ENCODE measurements around the gene DCUN1D1.
"Not testable (repeated sequence)": the region's sequence is repeated elsewhere in the genome, so short reads cannot be mapped to it uniquely, and the experiment has no call there.

The DCUN1D1 gene

DNA sequence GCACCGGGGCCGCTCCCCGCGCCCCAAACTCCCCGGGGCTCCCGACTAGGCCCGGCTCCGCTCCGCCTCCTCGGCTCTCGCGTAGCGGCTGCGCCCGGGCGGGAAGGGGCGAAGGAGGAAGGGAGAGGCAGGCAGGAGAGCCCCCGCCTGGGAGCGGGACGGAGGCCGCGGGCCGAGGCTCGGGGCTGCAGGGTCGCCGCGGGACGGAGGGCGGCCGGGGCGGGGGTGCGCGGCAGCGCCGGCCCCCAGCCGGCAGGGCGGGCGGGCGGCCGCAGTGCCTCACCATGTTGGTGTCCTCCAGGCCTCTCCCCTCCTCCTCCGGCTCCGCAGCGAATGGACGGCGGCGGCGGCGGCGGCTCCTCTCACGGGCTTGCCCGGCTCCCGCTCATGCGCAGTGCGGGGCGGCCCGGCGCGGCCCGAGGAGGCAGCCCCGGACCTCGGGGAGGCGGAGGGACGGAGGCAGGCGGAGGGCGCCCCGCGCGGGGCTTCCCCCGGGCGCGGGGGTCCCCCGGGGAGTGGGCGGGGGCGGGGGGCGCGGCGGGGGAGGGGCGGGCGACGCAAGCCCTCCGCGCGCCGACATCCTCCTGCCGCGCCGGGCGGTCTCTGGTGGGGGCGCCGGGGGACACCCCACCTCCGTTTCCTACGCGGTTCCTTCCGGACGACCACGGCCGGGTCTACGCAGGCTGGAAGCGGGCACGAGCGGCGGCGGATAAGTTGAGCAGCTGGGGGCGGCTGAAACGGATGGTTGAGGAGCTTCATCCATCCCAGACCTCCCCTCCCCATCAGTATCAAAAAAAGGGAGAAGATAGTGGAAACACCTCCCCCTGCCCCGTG lies at the start of gene DCUN1D1:
Gene DCUN1D1 (minus strand): TSS at position 335 of the 834 bp plus-strand sequence. CDS start 49 bp downstream, at position 286.
- no peak for FAIRE-seq

DNA sequence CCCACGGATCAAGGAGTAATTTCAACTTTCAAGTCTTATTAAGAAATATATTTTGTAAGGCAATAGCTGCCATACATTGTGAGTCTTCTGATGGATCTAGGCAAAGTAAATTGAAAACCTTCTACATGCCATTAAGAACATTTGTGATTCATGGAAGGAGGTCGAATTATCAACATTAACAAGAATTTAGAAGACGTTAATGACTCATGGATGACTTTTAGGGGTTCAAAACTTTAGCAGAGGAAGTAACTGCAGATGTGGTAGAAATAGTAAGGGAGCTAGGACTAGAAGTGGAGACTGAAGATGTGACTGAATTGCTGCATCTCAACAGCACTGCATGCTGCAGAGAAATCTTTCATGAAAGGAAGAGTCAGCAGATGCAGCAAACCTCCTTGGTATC lies 48.1 kb upstream of the DCUN1D1 start:
- FAIRE-seq, result no peak

DNA sequence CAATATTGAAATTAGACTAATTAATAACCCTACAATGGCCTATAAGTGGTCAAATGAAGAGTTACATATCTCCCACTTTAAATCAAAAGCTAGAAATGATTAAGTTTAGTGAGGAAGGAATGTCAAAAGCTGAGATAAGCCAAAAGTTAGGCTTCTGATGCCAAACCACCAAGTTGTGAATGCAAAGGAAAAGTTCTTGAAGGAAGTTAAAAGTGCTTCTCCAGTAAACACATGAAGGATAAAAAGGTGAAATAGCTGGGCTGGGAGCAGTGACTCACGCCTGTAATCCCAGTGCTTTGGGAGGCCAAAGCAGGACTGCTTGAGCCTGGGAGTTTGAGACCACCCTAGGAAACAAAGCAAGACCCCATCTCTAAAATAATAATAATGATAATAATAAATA lies 46.9 kb upstream of the DCUN1D1 start:
- no peak for FAIRE-seq

DNA sequence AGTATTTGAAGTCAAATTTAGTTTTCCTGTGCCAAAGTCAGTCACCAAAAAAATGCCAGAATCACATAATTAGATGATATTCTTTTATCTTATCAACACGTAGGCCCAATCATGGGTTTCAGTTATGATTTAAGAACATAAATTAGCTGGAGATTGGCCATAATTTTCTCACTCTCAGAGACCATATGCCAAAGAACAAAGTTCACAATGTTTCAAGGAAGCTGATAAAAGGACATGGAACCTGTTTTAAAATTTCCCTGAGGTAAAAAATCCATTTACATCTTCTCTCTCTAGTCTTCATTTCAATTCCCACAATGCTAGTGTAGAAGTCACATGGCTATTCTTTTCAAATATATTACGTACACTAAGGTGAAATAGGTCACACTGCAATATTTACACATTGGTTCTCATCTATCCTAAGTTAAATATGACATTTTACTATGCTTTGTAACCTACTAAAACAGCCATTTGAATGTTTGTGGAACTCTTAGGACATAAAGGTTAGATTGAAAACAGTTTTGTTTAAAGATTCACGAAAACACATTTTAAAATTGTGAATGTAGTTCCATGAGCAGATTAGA lies 42.7 kb upstream of the DCUN1D1 start:
- FAIRE-seq, result no peak

DNA sequence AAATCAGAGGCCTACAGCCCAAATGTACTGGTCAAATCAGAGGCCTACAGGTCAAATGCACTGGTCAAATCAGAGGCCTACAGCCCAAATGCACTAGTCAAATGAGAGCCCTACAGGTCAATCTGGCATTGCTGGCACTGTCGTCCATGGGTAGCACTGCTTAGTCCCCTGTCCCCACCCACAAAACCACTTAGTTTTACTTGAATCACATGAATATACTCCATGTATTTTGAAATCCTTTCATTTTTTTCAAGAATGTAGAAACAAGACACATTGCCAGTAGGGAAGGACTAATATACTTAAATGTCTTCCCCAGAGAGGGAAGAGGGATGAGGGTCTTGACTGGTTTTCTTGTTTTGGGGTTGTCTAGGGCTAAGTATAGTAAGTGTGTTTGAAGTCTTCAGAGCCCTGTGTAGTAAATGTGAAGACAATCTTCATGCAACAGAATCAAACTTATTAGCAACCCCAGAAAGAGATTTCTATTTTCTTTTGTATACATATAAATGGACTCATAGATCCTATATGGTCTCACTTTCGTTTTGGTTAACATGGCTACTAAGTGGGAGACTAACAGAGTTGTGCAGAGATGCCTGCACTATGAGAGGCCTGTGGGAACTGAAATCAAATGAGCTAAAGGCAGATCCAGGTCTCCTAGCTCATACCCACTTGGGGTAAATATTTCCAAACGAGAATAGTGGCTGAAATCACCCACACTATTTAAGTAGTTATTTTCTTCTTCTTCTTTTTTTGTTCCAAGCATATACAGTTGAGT lies 38.3 kb upstream of the DCUN1D1 start:
- FAIRE-seq, result no peak

DNA sequence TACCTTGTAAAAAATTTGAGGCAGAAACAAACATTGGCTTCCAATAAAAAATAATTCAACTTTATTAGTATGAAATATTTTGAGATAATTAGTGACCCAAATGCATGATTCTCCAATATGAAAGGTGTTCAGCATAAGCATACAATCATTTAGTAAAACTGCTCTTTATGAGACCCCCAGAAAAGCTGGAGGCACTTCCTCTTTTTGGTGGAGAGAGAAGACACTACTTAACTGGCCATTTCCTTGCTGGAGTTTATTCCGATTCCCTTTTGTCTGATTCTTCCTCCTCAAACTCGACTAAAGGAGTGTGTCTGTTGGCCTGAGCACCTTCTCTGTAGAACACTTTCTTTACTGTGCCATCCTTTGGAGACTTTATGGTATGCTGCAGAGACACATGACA lies 34.8 kb upstream of the DCUN1D1 start:
- no peak for FAIRE-seq

DNA sequence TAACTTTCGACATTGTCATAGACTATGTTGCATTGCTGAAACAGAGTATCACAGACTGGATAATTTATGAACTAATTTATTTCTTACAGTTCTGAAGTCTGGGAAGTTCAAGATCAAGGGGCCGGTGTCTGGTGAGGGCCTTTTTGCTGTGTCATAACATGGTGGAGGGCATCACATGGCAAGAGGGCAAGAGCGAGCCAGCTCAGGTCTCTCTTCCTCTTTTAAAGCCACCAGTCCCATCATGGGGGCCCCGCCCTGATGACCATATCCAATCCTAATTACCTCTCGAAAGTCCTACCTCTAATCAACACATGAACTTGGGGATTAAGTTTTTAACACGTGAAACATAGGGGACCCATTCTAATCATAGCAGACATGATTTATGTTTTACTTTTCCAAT lies 33.5 kb upstream of the DCUN1D1 start:
- FAIRE-seq, result no peak

DNA sequence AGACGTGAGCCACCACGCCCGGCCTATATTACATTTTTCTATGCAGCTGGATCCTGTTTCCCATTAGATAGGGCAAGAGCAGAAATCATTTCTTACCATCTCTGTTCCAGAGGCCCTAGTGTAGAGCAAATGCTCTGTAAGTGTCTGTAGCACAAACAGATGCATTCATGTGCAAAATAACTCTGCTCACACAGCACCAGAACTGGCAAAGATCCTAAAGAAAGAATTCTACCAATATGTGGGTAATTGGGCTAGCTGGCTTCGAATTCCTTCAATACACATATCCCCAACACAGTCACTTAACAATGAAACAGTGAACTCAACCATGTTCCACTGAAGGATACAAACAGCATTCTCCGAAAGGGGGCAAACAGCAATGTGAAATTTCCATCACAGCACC lies 32.7 kb upstream of the DCUN1D1 start:
- FAIRE-seq, result no peak

DNA sequence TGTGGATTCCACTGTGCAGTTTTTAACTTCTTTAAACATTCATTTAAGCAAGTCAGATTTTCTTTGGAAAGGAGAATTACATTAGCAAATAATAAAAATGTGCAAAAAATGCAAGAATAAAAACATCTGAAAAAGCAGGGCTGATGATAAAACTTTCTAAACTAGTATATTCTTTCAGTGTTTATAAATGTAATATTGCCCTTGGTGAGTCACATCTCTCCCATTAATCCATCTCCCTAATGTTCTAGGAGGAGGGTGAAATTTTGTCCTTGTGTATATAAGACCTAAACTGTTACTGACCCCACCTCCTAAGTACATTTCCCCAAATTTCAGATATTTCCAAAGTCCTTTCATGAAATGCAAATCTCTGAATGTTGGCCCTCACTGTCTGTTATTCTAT lies 28.5 kb upstream of the DCUN1D1 start:
- FAIRE-seq, result no peak

DNA sequence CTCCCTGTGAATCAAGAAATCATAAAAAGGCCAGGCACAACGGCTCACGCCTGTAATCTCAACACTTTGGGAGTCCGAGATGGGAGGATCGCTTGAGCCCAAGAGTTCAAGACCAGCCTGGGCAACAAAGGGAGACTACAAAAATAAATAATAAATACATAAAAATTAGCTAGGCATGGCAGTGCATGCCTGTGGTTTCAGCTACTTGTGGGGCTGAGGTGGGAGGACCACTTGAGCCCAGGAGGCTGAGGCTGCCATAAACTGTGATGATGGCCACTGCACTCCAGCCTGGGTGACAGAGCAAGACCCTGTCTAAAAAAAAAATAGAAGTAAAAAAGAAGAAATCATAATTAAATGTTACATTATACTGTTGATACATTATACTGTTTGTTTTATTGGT lies 28.0 kb upstream of the DCUN1D1 start:
- no peak for FAIRE-seq

DNA sequence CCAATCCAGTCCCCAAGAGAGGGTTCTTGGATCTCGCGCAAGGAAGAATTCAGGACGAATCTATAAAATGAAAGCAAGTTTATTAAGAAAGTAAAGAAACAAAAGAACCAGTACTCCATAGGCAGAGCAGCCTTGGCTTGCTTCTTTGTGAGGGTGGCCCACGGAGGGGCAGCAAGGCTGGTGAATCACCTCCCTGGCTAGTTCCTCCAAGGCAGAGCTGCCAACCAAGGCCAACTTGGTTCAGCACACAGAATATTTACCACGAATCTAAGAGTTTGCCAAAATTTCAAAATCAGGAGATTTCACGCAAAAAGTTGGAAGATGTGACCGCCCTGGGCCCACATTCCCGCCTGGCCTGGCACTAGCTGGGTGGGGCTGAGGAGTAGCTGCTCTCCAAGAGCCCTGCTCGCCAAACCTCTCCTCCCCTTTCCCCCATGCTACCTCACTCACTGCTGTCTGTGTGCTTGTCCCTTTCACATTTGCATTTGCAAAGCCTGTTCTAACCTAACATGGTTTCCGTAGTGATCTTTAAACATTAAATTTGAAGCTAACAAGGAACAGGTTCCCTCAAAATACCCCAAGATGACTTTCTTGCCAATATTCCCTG lies 26.2 kb upstream of the DCUN1D1 start:
- no peak for FAIRE-seq

DNA sequence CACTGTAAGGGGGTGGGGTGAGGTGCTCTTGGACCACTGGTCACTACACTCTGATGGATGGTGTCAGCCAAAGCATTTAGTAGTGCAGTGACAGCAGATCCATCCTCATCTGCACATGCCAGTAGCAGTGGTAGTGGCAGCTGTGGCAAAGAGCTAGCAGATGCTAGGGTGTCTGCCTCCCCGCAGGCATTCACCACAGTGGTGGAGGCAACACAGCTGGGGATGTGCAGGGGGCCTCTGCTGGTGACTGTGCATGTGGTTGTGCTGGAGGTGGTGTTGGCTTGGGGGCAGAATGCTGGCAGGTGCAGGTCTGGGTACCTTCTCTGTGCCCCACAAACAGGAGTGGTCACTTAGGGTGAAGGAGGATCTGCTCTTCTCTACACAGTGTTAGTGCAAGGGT lies 19.4 kb upstream of the DCUN1D1 start:
- FAIRE-seq, result no peak

DNA sequence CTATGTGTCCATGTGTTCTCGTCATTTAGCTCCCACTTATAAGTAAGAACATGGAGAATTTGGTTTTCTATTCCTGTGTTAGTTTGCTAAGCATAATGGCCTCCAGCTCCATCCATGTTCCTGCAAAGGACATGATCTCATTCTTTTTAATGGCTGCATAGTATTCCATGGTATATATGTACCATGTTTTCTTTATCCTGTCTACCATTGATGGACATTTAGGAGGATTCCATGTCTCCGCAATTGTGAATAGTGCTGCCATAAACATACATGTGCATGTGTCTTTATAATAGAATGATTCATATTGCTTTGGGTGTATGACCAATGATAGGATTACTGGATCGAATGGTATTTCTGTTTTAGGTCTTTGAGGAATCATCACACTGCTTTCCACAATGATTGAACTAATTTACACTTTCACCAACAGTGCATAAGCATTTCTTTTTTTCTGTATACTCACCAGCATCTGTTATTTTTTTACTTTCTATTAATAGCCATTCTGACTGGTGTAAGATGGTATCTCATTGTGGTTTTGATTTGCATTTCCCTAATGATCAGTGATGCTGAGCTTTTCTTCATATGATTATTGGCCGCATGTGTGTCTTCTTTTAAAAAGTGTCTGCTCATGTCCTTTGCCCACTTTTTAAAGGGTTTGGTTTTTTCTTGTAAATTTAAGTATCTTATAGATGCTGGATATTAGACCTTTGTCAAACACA lies 13.3 kb upstream of the DCUN1D1 start:
- not testable (repeated sequence) for FAIRE-seq

DNA sequence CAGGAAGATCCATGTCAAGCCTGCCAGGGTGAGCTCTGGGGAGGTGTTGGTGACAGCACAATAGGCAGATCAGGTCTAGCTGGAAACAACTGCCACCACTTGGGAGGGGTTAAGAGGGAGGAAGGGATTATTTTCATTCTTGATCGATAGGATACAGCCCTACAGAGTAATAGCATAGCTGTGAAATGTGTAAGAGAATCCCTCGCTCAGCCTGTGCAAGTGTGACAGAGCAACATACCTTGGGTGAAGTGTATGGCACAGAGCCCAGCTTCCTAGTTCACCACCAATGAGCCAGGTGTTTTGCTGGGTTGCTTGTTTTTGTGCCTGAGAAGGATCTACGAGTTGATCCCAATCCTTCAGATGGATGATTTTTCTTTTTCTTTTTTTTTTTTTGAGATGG lies 9.2 kb upstream of the DCUN1D1 start:
- no peak for FAIRE-seq

DNA sequence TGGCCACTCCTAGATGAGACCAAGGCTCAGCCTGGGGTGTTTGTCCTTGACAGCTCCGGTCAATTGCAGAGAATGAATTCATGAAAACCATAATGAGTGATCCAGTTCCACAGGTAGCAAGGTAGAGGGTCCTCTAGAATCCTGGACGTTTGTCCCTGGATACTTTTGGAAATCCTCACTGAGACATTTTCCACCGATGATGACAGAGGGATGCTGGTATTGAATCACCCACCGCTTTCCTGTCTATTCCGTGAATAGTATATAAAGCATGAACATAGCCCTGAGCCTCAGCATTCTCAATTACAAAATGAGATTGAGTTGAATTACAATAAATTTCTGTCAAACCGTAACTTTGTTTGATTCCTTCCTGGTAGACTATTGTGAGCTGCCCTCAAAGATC lies 5.7 kb upstream of the DCUN1D1 start:
- no peak for FAIRE-seq

DNA sequence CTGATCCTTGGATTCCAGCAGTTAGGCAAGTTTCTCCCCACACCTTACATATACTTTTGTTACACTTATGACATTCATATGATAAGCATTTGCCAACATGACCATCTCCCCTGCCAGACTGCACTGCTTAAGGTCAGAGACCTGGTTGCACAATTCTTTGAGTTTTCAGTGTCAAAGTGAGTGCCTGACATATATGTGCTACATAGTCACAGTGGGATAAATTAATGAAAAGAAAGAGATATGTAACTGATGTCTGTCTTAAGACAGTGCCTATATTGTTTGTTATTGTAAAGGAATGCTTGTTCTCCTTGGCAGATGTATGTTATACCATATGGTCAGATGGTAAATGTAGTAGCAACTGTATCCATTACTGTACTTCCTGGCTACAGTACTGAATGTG lies 3.5 kb upstream of the DCUN1D1 start:
- no peak for FAIRE-seq

DNA sequence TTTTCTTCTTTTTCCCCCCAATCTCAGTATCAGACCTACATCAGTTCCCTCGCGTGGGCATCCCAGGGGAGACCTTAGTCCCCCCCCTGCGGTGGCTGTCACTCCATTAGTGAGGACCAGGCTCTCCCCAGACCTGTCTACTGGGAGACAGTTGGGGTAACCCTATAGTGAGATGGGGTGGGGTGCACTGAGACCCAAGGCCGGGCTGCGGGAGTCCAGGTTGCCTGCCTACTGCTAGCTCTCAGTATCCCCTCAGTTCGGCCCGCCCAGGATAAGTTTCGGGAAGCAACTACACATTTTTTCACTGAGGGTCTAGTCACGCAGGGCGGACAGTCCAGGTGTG lies 671 bp upstream of the DCUN1D1 start:
- no peak for FAIRE-seq

DNA sequence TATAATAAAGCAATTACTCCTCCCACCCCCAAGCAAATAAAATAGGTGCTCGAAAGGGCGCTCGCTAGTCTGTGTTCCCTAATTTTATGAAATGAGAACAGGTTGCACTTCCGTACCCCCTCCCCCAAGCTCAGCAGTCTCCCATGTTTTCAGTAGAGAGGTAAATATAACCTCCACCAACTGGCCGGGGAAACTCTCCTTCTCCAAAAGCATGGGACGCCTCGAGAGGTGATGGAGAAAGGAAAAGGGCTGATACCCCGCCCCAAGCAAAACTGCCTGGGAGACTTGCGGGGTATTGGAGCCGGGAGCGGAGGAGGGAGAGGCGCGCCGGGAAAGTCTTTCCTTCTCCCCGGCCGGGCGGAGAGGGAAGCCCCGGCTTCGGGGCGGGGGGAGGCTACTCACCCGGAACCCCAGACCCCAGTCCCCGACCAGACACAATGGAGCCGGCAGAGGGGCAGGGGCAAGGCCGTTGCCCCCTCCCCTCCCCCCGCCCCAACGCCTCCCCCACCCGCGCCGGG lies 605 bp downstream of the DCUN1D1 start:
- no peak for FAIRE-seq

DNA sequence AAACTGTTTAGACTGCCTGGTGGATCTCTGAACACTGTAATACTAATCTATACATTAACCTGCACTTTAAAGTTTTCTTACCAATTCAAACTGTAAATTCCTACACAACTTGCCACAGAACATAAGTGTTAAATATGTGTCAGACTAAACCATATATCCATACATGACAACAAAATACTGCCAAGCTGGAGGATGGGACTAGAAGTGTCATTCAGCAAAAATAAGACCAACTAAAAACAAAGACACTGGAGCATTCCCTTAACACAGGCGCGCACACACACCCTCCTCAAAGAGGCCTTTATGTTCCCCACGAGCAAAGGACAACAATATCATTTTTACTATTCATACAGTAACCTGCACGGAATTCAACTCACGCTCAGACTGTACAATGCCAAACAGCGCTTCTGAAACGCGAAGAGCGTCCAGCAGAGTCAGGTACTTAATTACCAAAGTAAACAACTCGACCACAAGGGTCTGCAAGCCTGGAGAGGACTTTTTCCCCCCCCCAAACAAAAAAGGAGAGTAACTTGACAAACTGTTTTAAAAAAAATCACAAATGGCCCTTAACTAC lies 1.1 kb downstream of the DCUN1D1 start:
- no peak for FAIRE-seq

DNA sequence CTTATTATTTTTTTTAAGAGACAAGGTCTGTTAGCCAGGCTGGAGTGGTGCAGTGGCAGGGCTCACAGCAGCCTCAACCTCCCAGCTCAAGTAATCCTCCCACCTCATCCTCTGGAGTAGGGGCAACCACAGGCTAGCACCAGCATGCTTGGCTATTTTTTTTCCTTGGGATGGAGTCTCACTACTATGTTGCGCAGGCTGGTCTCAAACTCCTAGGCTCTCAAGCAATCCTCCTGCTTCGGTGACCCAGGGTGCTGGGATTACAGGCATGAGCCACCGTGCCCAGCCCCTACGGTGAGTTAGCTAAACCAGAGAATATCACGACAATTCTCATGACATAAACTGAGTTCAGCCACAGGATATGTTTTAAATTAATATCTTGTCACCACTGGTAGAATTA lies 2.0 kb downstream of the DCUN1D1 start:
- no peak for FAIRE-seq

DNA sequence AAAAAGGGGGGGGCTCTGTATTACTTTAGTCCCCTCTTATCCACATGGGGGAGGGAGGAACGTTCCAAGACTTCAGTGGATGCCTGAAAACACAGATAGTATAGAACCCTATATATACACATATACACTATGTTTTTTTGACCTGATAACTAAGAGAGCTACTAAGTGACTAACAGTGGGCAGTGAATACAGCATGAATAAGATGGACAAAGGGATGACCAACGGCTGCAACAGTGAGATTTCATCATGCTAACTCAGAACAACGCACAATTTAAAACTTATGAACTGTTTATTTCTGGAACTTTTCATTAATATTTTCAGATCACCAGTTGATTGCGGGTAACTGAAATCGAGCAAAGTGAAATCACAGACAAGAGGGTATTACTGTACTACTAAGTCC lies 7.3 kb downstream of the DCUN1D1 start:
- no peak for FAIRE-seq

DNA sequence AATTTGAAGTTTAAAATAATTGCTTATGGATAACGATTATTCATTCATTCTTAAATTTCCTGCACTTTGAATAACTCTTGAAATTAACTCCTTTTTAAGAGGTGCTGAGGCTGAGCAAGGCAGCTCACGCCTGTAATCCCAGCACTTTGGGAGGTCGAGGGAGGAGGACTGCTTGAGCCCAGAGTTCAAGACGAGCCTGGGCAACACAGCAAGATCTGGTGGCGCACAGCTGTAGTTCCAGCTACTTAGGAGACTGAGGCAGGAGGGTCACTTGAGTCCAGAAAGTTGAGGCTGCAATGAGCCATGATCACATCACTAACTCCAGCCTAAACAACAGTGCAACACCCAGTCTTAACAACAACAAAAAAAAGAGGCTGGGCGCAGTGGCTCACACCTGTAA lies 8.0 kb downstream of the DCUN1D1 start:
- FAIRE-seq, result no peak
